NT2/D1 (cell line): ENCODE results near the gene STK31.

Experiments
- DNase-seq: peaks from one replicate; pipeline ENCODE4 v3.0.0-alpha.2; 2011; ENCODE audit warnings: low read depth, low spot score
- H3K27me3 ChIP-seq: 2 replicates; pipeline ENCODE4 v1.6.0; 2011; ENCODE audit warnings: mild to moderate bottlenecking; ENCODE audit not compliant: insufficient read length, insufficient read depth
- H3K36me3 ChIP-seq: 2 replicates; pipeline ENCODE4 v1.6.1; 2011; ENCODE audit warnings: mild to moderate bottlenecking, low read length, mixed read lengths; ENCODE audit not compliant: insufficient read depth, insufficient read length
- H3K4me1 ChIP-seq: 2 replicates; pipeline ENCODE4 v1.5.1; 2011; ENCODE audit not compliant: insufficient read depth, insufficient read length
- H3K4me3 ChIP-seq: 2 replicates; pipeline ENCODE4 v1.5.1; 2011; ENCODE audit warnings: low read depth; ENCODE audit not compliant: insufficient read length
- H3K9ac ChIP-seq: 2 replicates; pipeline ENCODE4 v1.6.0; 2011; ENCODE audit warnings: low read depth; ENCODE audit not compliant: insufficient read length
- H3K9me3 ChIP-seq: 2 replicates; pipeline ENCODE4 v1.5.1; 2011; ENCODE audit warnings: mild to moderate bottlenecking, low read length; ENCODE audit not compliant: insufficient read depth
- SUZ12 ChIP-seq: IDR thresholded peaks from 2 replicates; pipeline ENCODE4 v1.6.1; 2011; ENCODE audit not compliant: insufficient read length, insufficient read depth; ENCODE audit errors: extremely low read depth
- YY1 ChIP-seq: IDR thresholded peaks from 2 replicates; pipeline ENCODE4 v1.6.1; 2011; ENCODE audit not compliant: insufficient read length, insufficient read depth
- ZNF274 ChIP-seq: IDR thresholded peaks from 2 replicates; pipeline ENCODE4 v1.6.1; 2011; ENCODE audit warnings: mild to moderate bottlenecking, low read depth, low read length

STK31 gene, protein sequence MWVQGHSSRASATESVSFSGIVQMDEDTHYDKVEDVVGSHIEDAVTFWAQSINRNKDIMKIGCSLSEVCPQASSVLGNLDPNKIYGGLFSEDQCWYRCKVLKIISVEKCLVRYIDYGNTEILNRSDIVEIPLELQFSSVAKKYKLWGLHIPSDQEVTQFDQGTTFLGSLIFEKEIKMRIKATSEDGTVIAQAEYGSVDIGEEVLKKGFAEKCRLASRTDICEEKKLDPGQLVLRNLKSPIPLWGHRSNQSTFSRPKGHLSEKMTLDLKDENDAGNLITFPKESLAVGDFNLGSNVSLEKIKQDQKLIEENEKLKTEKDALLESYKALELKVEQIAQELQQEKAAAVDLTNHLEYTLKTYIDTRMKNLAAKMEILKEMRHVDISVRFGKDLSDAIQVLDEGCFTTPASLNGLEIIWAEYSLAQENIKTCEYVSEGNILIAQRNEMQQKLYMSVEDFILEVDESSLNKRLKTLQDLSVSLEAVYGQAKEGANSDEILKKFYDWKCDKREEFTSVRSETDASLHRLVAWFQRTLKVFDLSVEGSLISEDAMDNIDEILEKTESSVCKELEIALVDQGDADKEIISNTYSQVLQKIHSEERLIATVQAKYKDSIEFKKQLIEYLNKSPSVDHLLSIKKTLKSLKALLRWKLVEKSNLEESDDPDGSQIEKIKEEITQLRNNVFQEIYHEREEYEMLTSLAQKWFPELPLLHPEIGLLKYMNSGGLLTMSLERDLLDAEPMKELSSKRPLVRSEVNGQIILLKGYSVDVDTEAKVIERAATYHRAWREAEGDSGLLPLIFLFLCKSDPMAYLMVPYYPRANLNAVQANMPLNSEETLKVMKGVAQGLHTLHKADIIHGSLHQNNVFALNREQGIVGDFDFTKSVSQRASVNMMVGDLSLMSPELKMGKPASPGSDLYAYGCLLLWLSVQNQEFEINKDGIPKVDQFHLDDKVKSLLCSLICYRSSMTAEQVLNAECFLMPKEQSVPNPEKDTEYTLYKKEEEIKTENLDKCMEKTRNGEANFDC

DNA sequence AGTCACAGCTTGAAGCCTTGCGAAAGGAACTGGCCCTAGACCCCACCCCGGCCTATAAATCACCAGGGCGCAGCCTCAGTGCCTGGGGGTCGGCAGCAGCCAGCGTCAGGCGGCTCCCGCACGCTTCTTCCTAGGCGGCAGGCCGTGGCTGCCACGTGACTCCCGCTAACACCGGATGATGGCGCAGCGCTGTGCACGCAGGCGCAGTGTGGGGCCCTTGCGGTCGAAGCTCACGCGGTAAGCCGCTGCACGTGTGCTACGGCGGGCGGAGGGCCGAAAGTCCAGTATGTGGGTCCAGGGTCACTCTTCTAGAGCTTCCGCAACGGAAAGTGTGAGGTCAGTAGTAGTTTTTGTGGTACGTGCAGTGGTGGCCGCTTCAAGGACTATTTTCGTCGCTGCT is at the start of gene STK31:
Gene STK31, plus strand, starts transcription at position 220 of the 400 bp plus-strand sequence. Its CDS starts 67 bp downstream, at position 287.
- H3K27me3 ChIP-seq: no peaks in the 10 kb centered on the region
- no peaks in the 10 kb centered on the region for H3K36me3 ChIP-seq
- no peaks in the 10 kb centered on the region for H3K4me1 ChIP-seq
- H3K9ac ChIP-seq: no peak within 1 kb of the TSS
- H3K9me3 ChIP-seq: peaks cover 17% of the 10 kb centered on the region
- no peak for DNase-seq
- H3K4me3 ChIP-seq: no peak within 1 kb of the TSS
- TF ChIP-seq YY1 (no peak), SUZ12 (no peak), ZNF274 (no peak)

DNA sequence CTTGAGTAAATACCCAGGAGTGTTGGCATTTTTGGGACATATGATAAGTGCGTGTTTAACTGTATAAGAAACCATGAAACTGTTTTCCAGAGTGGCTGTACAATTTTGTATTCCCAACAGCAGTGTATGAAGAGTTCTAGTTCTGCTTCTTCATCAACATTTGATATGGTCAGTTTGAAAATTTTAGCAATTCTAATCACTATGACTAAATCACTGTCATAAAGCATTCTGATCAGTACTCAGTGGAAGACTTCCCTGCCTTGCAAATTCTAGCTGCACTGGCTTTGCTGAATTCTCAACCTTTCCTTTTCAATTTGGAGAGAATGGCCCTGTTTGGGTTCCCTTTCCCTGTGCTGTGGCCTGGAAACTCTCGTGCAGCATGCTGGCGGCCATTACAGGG is 48.6 kb upstream of the STK31 start:
- DNase-seq: no peak
- Histone ChIP-seq H3K36me3 (no peaks in the 10 kb centered on the region), H3K9me3 (peaks cover 18% of the 10 kb centered on the region), H3K4me1 (peaks cover 5% of the 10 kb centered on the region), H3K9ac (no peak overlapping the region), H3K4me3 (no peak overlapping the region), H3K27me3 (no peaks in the 10 kb centered on the region)
- TF ChIP-seq YY1: no peak
- TF ChIP-seq SUZ12: no peak
- no peak for TF ChIP-seq ZNF274

DNA sequence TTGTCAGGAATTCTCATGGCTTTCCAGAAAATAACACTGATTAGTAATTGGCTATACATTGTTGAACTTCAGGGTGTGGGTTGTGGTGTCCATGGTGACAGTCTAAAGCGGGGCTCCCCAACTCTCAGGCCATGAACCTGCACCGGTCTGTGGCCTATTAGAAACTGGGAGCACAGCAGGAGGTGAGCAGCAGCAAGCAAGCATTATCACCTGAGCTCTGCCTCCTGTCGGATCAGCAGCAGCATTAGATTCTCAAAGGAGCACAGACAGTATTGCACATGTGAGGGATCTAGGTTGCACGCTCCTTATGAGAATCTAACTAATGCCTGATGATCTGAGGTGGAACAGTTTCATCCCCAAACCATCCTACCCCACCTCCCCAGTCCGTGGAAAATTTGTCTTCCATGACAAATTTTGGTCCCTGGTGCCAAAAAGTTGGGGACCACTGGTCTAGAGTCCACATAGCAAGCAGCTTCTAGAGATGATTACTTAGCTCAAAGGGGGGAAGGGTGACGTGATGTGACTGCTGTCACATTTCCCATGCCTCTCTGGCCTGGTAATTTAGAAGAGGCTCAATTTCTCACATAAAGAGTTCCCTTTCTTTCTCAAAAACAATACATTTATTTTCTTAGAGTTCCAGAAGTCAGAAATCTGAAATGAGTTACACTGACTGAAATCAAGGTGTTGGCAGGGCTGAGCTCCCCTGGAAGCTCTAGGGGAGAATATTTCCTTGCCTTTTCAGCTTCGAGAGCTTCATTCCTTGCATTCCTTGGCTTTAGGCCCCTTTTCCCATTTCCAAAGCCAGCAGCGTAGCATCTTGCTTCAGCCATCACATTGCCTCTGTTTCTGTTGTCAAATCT is 47.7 kb upstream of the STK31 start:
- H3K9ac ChIP-seq: no peak overlapping the region

DNA sequence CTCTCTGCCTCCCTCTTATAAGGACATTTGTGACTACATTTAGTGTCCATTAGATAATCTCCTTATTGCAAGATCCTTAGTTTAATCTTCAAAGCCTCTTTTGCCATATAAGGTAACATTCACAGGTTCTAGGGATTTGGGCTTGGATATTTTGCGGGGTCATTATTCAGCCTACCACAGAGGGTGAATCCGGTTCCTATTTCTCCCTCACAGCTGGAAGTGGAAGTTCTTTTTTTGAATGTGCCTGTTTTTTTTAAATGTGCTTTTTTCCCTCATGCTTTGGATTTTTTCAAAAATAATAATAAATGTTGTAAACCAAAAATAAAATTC is 47.1 kb upstream of the STK31 start:
- DNase-seq: peak; percentile 22
- H3K36me3 ChIP-seq: no peaks in the 10 kb centered on the region
- H3K27me3 ChIP-seq: no peaks in the 10 kb centered on the region
- H3K4me1 ChIP-seq: peaks cover 5% of the 10 kb centered on the region
- H3K9ac ChIP-seq: no peak overlapping the region
- no peak overlapping the region for H3K4me3 ChIP-seq
- no peak for TF ChIP-seq SUZ12
- TF ChIP-seq YY1: no peak
- no peak for TF ChIP-seq ZNF274
- H3K9me3 ChIP-seq: peaks cover 16% of the 10 kb centered on the region

More for the DNA sequence above, 47.7 kb upstream of the STK31 start:
- no peaks in the 10 kb centered on the region for H3K36me3 ChIP-seq
- no peaks in the 10 kb centered on the region for H3K27me3 ChIP-seq
- peaks cover 18% of the 10 kb centered on the region for H3K9me3 ChIP-seq
- DNase-seq: peak; percentile 61
- TF ChIP-seq SUZ12 (no peak), ZNF274 (no peak)
- no peak overlapping the region for H3K4me3 ChIP-seq
- peaks cover 5% of the 10 kb centered on the region for H3K4me1 ChIP-seq

DNA sequence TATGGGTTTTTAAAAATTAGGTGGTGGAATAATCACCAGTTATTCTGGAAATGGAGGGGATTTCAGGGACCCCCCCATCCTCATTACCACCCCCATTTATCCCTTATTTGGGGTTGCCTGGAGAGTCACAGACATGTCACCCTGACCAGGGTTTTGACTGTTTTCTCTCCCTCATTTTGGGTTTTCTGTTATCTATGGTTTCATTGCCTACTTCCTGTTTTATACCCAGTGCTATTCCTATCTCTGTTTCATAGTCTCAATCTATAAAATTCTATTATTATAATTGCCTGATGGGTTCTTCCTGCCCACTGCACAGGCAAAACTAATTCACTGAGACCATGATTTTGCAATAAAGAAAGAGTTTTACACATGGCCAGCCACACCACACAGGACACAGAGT is 45.9 kb upstream of the STK31 start:
- Histone ChIP-seq H3K36me3 (no peaks in the 10 kb centered on the region), H3K9me3 (peaks cover 4% of the 10 kb centered on the region)
- DNase-seq: no peak

DNA sequence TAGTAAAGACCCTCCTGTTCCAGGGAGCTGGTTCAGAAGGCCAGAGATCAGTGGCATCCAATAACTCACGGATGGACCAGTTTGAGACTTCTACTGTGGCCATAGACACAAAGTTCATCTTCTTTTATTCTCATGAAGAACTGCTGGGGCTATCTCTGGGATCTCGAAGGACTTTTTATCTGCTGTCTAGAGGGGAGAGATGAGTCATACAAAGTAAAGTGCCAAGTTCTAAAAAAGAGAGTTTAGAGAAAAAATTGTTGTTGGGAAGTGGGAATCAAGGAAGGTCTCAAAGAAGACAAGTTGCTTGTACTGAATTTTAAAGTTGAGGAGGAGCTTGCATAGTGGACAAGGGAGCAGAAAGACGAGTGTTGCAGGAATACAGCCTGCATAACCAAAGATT is 38.0 kb upstream of the STK31 start:
- no peak for DNase-seq
- TF ChIP-seq ZNF274 (no peak), SUZ12 (no peak), YY1 (no peak)
- Histone ChIP-seq H3K36me3 (no peaks in the 10 kb centered on the region), H3K9me3 (no peaks in the 10 kb centered on the region), H3K4me1 (no peaks in the 10 kb centered on the region), H3K9ac (no peak overlapping the region), H3K27me3 (no peaks in the 10 kb centered on the region), H3K4me3 (no peak overlapping the region)

More for the DNA sequence above, 45.9 kb upstream of the STK31 start:
- Histone ChIP-seq H3K27me3 (no peaks in the 10 kb centered on the region), H3K9ac (no peak overlapping the region), H3K4me3 (no peak overlapping the region), H3K4me1 (peaks cover 5% of the 10 kb centered on the region)
- TF ChIP-seq ZNF274 (no peak), YY1 (no peak), SUZ12 (no peak)
